Upper lobe of right lung (tissue), 1 donor: Measurements from ENCODE around the gene LYPD6. TPM values are rescaled to one million over a fixed set of nuclear protein-coding genes. Genes with fewer than 3 reads are reported as not detected.
A peak's percentile ranks its signal among the peaks of the same experiment; 100 is the strongest.

ENCODE experiments used
- ATAC-seq: fragments of 200-7000 bp; cut with Tn5 transposase; one replicate; pipeline ENCODE4 v1.9.1; 2020; ENCODE audit warnings: mild to moderate bottlenecking, moderate library complexity
- DNase-seq: peaks from one replicate; pipeline ENCODE4 v3.0.0-alpha.2; 2020
- H3K27ac ChIP-seq: fragments of 200-600 bp; one replicate; pipeline ENCODE4 v1.8.0; 2022
- H3K27me3 ChIP-seq: fragments of 200-600 bp; one replicate; pipeline ENCODE4 v1.8.0; 2022; ENCODE audit warnings: mild to moderate bottlenecking
- H3K36me3 ChIP-seq: fragments of 200-600 bp; one replicate; pipeline ENCODE4 v1.8.0; 2022
- H3K4me1 ChIP-seq: fragments of 200-600 bp; one replicate; pipeline ENCODE4 v1.8.0; 2022
- H3K4me3 ChIP-seq: fragments of 200-600 bp; one replicate; pipeline ENCODE4 v1.8.0; 2022; ENCODE audit warnings: mild to moderate bottlenecking
- H3K9me3 ChIP-seq: fragments of 200-600 bp; one replicate; pipeline ENCODE4 v1.8.0; 2022
- intact Hi-C: fragments of 100-400 bp; cut with DNase I; formaldehyde crosslinking; loops from one replicate; pipeline ENCODE4 v1.11.0; 2022
- total RNA-seq: library from RNA; stranded (reverse); fragmentation: NEBNext Ultra II Directional; extraction: Animal tissue kit (Norgen Biotek cat#: 25700); gene quantifications from one replicate; pipeline ENCODE4 v1.2.1, GENCODE V29; 2021
- TF ChIP-seq, protein P1 (sequence below): fragments of 200-600 bp; IDR thresholded peaks from one replicate; pipeline ENCODE4 v1.8.0; 2022; ENCODE audit warnings: antibody characterized with exemption
- donor health status: DM: no; HTN: yes; CAD: no; lungs with severe emphysema.

The LYPD6 gene
- total RNA-seq, 1 donor from 2014 or later, result 0.29 TPM

DNA sequence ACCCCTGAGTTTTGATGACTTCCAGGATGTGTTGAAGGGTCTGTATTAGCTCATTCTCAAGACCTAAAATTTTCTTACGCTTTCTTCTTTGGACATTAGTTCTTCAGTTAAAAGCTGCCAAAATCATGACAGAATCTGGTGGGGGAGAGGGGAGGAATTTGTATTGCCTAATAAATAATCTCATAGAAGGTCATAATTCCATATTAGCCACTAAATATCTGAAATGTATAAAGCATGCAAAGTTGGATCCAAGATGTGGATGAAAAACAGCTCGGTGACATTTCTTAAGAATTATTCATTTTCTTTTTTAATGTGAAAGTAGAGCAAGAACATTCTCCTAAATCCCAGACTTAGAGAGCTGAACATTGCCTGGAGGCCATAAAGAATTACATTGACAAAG, 137.0 kb downstream of the LYPD6 start:
- ATAC-seq (no peak), DNase-seq (no peak)
- TF ChIP-seq, protein P1, sequence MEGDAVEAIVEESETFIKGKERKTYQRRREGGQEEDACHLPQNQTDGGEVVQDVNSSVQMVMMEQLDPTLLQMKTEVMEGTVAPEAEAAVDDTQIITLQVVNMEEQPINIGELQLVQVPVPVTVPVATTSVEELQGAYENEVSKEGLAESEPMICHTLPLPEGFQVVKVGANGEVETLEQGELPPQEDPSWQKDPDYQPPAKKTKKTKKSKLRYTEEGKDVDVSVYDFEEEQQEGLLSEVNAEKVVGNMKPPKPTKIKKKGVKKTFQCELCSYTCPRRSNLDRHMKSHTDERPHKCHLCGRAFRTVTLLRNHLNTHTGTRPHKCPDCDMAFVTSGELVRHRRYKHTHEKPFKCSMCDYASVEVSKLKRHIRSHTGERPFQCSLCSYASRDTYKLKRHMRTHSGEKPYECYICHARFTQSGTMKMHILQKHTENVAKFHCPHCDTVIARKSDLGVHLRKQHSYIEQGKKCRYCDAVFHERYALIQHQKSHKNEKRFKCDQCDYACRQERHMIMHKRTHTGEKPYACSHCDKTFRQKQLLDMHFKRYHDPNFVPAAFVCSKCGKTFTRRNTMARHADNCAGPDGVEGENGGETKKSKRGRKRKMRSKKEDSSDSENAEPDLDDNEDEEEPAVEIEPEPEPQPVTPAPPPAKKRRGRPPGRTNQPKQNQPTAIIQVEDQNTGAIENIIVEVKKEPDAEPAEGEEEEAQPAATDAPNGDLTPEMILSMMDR, result no peak
- H3K27ac ChIP-seq, result no peak overlapping the region
- no peaks in the 10 kb centered on the region for H3K9me3 ChIP-seq
- H3K4me1 ChIP-seq, result no peaks in the 10 kb centered on the region
- intact Hi-C loops, result no loop called here
- no peaks in the 10 kb centered on the region for H3K36me3 ChIP-seq
- H3K4me3 ChIP-seq, result no peak overlapping the region
- peaks cover 5% of the 10 kb centered on the region for H3K27me3 ChIP-seq

DNA sequence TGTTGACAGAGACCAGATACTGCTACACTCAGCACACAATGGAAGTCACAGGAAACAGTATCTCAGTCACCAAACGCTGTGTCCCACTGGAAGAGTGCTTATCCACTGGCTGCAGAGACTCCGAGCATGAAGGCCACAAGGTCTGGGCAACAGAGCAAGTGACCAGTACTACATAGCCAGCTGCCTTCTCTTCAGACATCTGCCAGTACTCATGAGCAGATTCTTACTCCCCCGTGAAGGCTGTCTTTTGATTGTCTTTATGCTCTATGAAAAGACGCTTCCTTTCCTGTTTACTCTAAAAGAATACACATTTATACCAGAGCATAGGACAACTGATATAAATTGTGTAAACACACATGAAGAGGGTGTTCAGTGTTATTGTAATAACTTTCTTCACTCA, 138.2 kb downstream of the LYPD6 start:
- intact Hi-C loops, result no loop called here
- Histone ChIP-seq H3K4me1 (no peaks in the 10 kb centered on the region), H3K36me3 (no peaks in the 10 kb centered on the region), H3K27ac (no peak overlapping the region), H3K27me3 (peaks cover 6% of the 10 kb centered on the region), H3K4me3 (no peak overlapping the region), H3K9me3 (no peaks in the 10 kb centered on the region)
- TF ChIP-seq, protein P1, result no peak
- ATAC-seq (no peak), DNase-seq (no peak)

- Histone ChIP-seq H3K4me1 (no peaks in the 10 kb centered on the region), H3K27ac (no peak overlapping the region), H3K27me3 (peaks cover 6% of the 10 kb centered on the region), H3K36me3 (no peaks in the 10 kb centered on the region), H3K4me3 (no peak overlapping the region), H3K9me3 (no peaks in the 10 kb centered on the region)
- DNase-seq, result no peak
- TF ChIP-seq, protein P1, result no peak
- intact Hi-C loops, result no loop called here
- ATAC-seq, result peak; percentile 80
Measured at GRCh38 chr2:149470046-149470445, 139.7 kb downstream of the LYPD6 start.

DNA sequence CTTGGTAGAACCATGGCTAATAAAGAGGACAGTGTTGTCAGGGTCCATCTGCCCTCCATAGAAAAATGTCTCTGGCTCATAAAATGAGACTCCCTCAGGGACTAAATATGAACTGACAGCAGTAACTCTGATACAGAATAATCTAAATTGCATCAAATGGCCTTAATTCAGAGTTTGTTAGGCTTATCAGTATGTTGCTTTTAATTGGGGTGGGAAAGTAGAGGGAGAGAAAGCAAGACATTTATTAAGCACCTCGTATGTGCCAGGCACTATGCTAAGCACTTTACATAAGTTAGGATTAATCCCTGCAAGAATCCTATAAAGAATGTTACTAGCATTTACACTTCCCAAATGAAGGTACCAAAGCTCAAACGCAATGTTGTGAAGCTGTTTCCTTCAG, 142.0 kb downstream of the LYPD6 start:
- no peak for DNase-seq

DNA sequence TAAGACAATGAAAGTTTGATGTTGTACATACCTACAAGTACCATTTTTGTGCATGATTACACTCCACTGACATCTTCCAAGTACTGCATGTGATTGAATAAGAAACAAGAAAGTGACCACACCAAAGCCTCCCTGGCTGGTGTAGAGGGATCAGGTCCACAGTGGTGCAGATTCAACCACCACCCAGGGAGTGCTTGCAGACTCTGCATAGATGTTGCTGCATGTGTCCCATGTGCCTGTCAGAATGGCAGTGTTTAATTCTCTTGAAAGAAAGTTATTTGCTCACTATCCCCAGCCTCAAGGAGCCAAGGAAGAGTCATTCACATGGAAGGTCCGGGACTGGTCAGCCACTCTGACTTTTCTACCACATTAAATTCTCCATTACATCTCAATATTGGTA, 142.7 kb downstream of the LYPD6 start:
- H3K27me3 ChIP-seq, result peaks cover 6% of the 10 kb centered on the region
- no peaks in the 10 kb centered on the region for H3K9me3 ChIP-seq
- no peak overlapping the region for H3K4me3 ChIP-seq
- TF ChIP-seq, protein P1, result no peak
- ATAC-seq (no peak), DNase-seq (no peak)
- H3K27ac ChIP-seq, result no peak overlapping the region
- intact Hi-C loops, result no loop called here
- H3K36me3 ChIP-seq, result no peaks in the 10 kb centered on the region
- H3K4me1 ChIP-seq, result no peaks in the 10 kb centered on the region

More for the DNA sequence above, 142.0 kb downstream of the LYPD6 start:
- peaks cover 6% of the 10 kb centered on the region for H3K27me3 ChIP-seq
- H3K9me3 ChIP-seq, result no peaks in the 10 kb centered on the region
- H3K4me3 ChIP-seq, result no peak overlapping the region
- TF ChIP-seq, protein P1, result no peak
- no peak overlapping the region for H3K27ac ChIP-seq
- ATAC-seq, result no peak
- no peaks in the 10 kb centered on the region for H3K4me1 ChIP-seq
- intact Hi-C loops, result no loop called here
- no peaks in the 10 kb centered on the region for H3K36me3 ChIP-seq

DNA sequence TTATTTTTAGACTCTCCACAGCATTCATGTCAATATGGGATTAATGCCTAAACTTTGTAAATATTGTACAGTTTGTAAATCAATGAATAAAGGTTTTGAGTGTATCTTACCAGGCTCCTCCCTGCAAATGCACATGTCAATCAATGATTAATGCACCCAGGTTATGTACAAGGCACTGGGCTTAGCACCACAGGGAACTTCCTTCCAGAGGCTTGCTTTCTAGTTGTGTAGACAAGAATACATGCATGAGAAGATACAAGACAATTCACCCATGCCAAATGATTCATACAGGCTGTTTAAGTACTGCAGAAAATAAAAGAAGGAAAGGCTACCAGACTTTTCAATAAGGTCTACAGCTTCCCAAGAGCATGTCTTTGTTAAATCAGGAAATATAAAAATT, 143.1 kb downstream of the LYPD6 start:
- peaks cover 6% of the 10 kb centered on the region for H3K27me3 ChIP-seq
- no peaks in the 10 kb centered on the region for H3K4me1 ChIP-seq
- H3K9me3 ChIP-seq, result no peaks in the 10 kb centered on the region
- no peak overlapping the region for H3K27ac ChIP-seq
- DNase-seq (no peak), ATAC-seq (no peak)
- TF ChIP-seq, protein P1, result no peak
- no peak overlapping the region for H3K4me3 ChIP-seq
- intact Hi-C loops, result no loop called here
- H3K36me3 ChIP-seq, result no peaks in the 10 kb centered on the region
